ENCODE data around the gene RARB.

RARB gene

GRCh38 chr3:25554376-25554775, 126.3 kb downstream of the RARB start:
- no peak for DNase-seq (ENCODE audit: low read depth)

GRCh38 chr3:25555695-25556437, 127.8 kb downstream of the RARB start:
- no peak for DNase-seq (ENCODE audit: low read depth)

- DNase-seq (ENCODE audit: low read depth): no peak
These were observed 128.4 kb downstream of the RARB start for GRCh38 chr3:25556447-25556846.

- no peak for DNase-seq (ENCODE audit: low read depth)
These were observed 129.6 kb downstream of the RARB start for GRCh38 chr3:25557694-25558093.

GRCh38 chr3:25558121-25558520, 130.1 kb downstream of the RARB start:
- DNase-seq (ENCODE audit: low read depth): no peak

DNA sequence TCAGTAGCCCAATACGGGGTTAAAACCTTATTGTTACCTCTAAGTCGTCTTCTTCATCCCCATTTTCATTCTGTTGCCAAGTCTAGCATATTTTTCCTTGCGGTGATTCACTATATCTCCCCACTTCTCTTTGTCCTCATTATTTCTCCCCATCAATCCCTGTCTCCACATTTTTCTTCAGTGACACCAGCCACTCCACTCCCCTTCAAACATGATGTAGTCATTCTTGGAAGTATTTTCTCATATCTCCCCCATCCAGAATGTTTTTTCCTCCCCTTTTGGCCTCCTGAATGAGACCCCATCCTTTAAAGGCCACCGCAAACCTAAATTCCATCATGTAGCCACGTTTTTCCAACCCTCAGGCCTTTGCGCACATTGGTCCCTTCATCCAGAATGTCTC, 130.7 kb downstream of the RARB start:
- DNase-seq (ENCODE audit: low read depth): no peak

DNA sequence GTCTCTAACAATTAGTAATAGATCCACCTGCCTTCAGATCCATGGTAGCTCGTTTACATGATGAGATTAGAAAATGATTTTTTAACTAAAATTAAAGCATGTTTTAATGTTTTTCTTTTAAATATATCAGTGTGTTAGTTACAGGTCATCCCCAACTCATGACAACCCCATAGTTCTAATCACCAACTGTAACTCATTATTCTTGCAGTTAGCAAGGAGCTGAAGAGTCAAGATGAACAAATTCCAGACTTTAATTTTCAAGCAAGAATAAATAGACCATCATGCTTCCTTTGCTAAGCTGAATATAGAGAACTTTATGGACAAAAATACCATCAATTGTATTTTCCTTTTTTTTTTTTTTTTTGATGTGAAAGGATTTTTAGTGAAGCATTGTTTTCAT, 135.5 kb downstream of the RARB start:
- no peak for DNase-seq (ENCODE audit: low read depth)

- DNase-seq (ENCODE audit: low read depth): no peak
These were observed 136.0 kb downstream of the RARB start for GRCh38 chr3:25564075-25564474.

DNA sequence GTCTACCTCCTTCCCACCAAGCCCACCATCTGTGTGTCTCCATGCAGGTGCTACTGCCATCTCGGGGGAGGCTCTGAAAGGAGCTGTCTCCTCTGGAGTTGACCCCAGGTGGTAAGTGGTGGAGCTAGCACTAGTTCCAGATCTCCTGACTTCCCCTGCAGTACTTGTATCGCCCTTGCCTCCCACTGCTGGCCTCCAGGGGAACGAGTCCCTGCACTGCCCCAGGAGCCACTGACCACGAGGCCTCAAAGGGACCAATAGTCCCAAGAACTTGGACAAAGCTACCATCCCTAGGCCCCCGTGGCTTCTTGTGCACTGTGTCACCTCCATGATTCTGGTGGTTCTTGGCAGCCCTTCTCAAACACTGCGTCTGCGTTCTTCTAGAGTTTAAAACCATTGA, 137.7 kb downstream of the RARB start:
- DNase-seq (ENCODE audit: low read depth): no peak

DNA sequence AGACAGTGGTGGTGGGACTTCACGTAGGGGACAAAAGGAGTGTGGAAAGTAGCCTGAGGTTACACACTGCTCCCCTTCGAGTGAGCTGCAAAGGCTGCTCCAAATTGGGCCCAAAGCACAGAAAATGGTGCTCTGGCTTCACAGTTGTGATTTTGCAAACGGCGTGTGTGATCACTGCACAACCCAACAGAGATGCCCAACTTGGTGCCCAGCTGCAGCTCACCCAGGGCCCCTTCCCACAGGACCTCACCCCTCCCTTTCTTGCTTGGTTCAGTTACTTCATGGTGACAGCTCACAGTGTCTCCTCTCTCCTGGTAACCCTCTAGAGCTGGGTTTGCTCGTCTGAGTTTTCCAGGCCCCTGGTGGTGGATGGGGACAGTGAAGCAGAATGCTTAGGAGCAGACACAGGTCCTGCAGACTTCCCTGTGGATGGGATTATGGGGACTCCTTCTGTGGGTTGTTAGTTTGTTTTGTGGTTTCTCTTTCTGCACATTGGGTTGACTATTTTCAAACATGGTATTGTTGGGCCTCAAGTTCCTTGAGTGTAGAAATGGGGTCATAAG, 138.4 kb downstream of the RARB start:
- no peak for DNase-seq (ENCODE audit: low read depth)

GRCh38 chr3:25567388-25567787, 139.3 kb downstream of the RARB start:
- DNase-seq (ENCODE audit: low read depth): no peak

GRCh38 chr3:25567806-25568524, 139.9 kb downstream of the RARB start:
- DNase-seq (ENCODE audit: low read depth): no peak

DNA sequence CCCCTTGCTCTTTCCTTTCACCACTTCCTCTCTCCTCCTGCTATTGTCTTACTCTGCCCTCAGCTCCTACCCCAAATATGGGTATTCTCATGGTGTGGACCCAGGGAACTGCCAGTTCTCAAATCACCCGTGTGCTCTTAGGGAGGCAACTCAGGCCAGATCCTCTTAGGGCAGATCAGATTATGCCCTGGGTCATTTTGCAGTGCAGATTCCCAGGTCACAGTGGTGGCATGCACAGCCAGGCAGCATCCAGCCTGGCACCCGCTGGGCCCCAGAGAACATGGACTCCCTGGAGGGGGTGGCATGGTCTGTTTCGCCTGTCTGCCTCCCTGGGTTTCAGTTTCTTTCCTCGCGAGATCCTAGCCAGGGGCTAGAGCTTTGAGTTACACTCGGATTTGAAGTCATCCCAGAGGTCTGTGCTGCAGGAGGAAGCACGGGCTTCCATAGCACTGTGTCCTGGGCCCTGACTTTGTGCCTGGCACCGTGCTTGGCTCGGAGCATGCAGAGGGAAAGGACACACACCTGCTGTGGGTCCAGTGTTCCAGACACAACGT, 140.5 kb downstream of the RARB start:
- no peak for DNase-seq (ENCODE audit: low read depth)

DNA sequence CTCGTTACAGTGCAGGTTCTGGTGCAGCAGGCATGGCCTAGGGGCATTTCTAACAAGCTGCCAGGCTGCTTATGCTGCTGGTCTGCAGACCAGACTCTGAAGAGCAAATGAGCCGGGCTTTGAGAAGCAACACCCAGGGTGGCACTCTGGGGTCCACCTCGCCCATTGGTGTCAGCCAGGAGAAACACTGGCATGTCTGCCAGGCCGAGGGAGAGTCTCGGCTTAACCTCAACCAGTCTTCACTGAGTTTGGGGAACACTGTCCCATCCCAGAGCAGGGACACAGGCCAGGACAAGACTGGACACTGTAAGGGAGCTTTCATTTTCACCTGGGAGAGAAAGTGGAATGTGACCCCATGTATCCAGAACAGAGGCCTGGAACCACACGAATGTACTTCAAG, 143.2 kb downstream of the RARB start:
- no peak for DNase-seq (ENCODE audit: low read depth)

- DNase-seq (ENCODE audit: low read depth): no peak
These were observed 144.3 kb downstream of the RARB start for GRCh38 chr3:25572336-25572735.

- DNase-seq (ENCODE audit: low read depth): no peak
These were observed 144.9 kb downstream of the RARB start for GRCh38 chr3:25572919-25573385.

- no peak for DNase-seq (ENCODE audit: low read depth)
These were observed 145.5 kb downstream of the RARB start for GRCh38 chr3:25573386-25574171.

- no peak for DNase-seq (ENCODE audit: low read depth)
These were observed 146.2 kb downstream of the RARB start for GRCh38 chr3:25574172-25574765.

DNA sequence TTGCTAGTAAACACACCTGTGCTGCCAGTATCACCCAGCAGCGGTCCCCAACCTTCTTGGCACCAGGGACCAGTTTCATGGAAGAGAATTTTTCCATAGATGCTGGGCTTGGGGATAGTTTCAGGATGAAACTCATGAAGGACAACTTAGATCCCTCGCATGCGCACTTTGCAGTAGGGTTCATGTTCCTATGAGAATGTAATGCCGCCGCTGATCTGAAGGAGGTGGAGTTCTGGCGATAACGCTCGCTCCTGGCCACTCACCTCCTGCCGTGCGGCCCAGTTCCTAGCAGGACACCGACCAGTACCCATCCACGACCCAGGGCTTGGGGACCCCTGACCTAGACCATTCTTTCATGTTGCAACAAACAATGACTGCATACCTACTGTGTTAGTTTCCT, 146.9 kb downstream of the RARB start:
- DNase-seq (ENCODE audit: low read depth): no peak

DNA sequence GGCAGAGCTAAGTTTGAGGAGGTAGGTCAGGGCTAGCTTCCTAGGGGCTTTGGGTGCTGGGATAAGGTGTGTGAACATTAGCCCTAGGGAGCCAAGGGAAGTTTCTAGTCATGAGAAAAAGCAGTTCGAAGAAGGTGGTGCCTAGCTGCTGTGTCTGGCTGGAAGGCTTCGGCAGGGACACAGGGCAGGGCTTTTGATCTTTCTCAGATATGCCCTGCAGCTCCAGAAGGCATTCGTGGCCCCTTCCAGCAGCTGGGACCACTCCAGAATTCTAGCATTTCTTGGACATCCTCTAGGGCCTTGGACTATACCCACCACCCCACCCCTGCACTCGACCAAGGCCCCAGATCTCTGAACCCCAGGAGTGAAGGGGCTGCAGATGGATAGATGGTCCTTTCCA, 148.1 kb downstream of the RARB start:
- DNase-seq (ENCODE audit: low read depth): no peak

DNA sequence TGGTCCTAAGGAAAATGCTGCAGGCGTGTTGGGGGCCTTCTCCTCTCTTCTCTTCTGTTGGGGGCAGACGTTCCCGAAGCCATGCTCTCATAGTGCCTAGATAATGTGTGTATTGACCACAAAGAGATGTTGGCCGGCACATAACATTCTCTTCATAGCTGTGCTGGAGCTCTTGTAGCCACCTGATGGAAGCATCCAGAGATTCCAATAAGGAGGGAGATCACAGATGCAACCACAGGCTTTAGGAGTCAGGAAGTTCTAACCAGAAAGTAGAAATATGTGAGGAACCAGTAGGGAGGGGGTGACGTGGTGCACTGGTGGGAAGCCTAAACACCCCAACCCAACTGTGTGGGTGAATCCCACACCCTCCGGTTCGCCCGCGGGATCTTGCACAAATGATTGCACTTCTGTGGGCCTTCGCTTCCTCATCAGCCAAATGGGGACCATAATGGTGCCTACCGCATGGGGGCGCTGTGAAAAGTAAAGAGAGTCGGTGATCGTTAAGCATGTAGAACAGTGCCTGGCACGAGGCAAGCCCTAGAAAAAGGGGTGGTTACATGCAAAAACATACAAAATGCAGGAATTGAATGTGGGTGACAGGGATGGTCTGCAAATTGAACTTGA, 148.9 kb downstream of the RARB start:
- DNase-seq (ENCODE audit: low read depth): no peak
